HG02970 (cell line): ENCODE data around the gene RASGRP3.

Source experiments
- ATAC-seq: cut with Tn5 transposase; IDR thresholded peaks from one replicate; pipeline ENCODE4 v1.9.1; 2021; ENCODE audit warnings: mild to moderate bottlenecking, moderate library complexity, moderate number of reproducible peaks; ENCODE audit not compliant: unreplicated experiment, low FRiP score

The RASGRP3 gene

DNA sequence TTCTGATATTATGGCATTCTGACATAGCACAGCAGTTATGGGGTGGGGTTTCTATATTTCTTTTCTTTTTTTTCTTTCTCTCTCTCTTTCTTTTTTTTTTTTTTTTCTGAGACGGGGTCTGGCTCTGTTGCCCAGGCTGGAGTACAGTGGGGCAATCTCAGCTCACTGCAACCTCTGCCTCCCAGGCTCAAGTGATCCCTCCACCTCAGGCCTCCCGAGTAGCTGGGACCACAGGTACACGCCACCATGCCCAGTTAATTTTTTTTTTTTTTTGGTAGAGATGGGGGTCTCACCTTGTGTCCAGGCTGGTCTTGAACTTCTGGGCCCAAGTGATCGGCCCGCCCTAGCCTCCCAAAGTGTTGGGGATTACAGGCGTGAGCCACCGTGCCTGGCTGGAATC is 130.2 kb downstream of the RASGRP3 start:
- no peak for ATAC-seq

DNA sequence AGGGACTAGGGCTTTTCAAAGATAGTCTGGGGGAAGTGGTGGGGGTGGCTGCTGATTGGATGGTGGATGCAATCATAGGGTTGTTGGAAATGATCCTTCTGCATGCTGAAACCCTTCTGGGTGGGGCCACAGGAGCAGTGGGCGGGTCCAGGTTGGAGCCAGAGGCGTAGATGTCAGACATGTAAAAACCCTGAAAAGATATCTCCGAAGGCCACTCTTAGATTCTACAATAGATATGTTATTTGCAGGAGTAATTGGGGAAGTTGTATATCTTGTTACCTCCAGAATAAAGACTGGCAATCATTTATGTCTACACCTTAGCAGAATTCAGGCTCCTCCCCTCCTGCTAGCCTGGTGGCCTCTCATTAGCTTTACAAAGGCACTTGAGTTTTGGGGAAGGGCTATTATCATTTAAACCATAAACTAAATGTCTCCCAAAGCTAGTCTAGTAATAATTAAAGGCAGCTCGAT is 130.8 kb downstream of the RASGRP3 start:
- no peak for ATAC-seq

DNA sequence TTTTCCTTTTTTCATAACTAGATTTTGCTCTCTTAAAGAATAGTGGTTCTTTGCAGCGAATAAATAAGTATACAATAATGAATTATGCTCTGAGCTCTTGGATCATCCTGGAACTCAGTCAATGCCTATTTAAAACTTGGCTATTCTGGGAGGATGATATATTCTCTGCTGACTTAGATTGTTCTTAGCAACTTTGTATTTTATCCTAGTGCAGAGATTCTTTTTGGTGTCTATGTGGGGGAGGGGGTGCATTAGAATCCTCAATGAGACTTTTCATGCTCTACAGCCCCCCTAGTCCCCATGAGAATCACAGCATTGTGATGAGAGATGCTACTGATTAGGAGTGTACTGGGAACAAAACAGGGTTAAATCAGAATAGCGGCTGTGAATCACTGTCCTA is 131.5 kb downstream of the RASGRP3 start:
- no peak for ATAC-seq

DNA sequence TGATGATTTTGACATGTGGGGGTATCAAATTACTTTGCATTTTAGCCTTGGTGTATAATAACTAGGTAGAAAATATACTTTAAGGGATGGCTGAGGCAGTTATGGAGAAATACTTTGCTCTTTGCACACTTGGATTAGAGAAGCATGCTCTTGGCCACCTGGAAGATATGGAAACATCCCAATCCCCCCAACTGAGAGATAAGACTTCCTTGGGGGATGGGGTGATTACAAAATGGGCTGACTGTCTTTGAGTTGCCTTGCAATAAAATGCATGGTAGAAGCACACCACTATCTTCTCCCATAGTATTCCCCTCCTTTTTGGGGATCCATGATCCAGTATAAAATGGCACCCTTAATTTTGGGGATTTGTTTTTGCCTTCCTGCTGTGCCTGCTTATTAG is 137.7 kb downstream of the RASGRP3 start:
- no peak for ATAC-seq
